GM19438 (cell line): ENCODE results near the gene KCNQ2.

Experiments used
- ATAC-seq: cut with Tn5 transposase; IDR thresholded peaks from one replicate; pipeline ENCODE4 v1.9.1; 2021; ENCODE audit warnings: low read depth; ENCODE audit not compliant: unreplicated experiment

The KCNQ2 gene

DNA sequence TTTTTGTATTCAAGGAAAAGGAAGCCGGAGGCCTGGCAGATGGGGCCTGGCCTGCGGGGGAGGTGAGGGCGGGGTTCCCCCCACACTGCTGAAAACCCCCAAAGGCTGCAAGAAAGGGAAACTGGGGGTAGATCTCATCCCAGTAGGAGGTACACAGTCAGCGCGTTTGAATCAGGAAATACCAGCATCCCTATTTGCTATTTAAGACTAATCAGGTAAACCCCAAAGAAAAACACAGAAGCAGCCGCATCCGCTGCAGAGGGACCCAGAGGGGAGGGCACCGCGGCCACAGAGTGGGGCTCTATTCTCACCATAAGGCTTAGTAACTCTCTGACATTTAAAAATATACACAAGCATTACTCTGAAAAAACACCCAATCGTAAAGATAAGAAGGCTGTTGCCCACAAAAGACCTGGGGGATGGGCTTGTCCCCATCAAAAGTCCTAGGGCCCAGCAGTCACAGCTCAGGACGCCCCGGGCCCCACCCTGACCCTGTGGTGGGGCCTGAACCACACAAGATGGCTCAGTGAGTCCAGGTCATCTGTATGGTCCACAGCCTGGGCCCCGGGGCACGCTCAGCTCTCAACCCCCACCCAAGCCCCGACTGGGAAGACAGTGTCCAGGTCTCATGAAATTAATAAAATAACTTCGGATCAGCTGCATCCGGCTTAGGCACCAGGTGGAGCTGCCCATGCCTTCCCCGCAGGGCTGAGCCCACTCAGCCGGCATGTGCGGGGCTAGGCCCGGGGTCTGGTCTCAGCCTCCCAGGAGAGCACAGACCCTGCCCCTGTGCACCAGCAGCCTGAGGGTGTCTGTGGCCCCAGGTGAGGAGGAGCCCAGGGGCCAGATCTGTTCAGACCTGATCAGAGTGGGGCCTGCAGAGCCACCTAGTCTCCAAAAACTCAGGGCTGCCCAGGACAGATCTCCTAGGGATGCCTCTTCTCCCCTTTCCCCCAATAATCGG lies 31.0 kb downstream of the KCNQ2 start:
- no peak for ATAC-seq

GRCh38 chr20:63440366-63440955 lies 32.0 kb downstream of the KCNQ2 start:
- ATAC-seq, result no peak

DNA sequence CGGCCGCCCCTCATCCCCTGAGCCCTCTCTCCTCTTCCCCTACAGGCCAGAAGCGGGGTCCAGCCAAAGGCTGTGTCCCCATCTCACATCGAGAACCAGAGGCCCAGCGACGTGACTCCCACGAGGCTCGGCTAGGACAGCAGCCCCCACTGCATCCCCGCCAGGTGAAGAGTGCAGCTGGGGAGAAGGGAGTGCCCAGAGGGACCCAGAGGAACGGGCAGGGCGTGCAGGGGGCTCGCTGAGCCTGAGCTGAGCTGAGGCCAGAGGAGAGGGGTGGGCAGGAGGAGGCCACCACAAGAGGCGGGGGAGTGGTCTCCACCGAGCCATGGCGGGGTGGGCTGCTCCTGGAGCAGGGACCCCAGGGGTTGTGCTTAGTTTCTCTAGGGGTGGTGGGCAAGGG lies 32.6 kb downstream of the KCNQ2 start:
- ATAC-seq, result no peak

DNA sequence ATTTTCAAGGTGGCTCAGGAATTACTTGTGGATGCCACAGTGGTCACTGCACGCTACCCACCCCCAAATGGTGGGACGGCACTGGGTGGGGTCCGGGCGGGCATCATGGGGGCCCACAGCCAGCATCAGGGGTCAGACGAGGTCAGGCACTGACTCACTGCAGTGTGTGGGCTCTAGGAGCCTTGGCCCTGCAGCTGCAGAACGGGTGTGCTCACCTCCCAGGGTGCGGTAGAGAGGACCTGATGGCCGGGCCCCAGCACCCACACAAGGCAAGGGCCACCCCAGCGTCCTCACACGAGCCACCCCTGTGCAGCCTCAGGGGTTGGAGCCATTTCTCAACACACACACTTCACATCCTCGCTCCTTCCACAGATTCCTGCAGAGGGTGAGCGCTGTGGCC lies 34.3 kb downstream of the KCNQ2 start:
- no peak for ATAC-seq

DNA sequence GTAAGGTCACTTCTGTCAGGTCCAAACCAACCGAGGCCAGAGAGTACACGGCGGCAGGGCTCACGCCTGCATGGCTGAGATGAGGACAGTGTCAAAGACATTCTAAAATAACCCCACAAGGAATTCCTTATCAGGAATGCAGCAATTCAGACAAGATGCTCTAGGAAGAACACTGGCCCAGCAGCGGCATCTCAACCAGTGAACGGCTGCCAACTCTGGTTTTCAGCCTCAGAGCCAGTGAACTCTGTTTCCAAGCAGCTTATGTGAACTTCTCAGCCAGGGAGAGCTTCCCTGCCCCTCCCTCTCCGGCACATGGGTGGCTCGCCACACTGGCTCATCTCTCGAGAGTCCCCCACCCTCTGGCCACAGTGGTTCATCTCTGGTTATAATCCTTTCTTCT lies 36.9 kb downstream of the KCNQ2 start:
- no peak for ATAC-seq

GRCh38 chr20:63434599-63435378 lies 37.7 kb downstream of the KCNQ2 start:
- ATAC-seq, result no peak

GRCh38 chr20:63433756-63434531 lies 38.5 kb downstream of the KCNQ2 start:
- ATAC-seq, result no peak

- no peak for ATAC-seq
Measured at GRCh38 chr20:63433351-63433750, 39.1 kb downstream of the KCNQ2 start.

- ATAC-seq, result no peak
Measured at GRCh38 chr20:63432577-63433325, 39.7 kb downstream of the KCNQ2 start.

DNA sequence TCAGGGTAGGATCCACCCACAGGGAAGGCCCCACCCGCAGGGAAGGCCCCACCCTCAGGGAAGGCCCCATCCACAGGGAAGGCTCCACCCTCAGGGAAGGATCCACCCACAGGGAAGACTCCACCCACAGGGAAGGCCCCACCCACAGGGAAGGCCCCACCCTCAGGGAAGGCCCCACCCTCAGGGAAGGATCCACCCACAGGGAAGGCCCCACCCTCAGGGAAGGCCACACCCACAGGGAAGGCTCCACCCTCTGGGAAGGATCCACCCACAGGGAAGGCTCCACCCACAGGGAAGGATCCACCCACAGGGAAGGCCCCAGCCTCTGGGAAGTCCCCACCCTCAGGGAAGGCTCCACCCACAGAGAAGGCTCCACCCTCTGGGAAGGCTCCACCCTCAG lies 40.5 kb downstream of the KCNQ2 start:
- ATAC-seq, result no peak

DNA sequence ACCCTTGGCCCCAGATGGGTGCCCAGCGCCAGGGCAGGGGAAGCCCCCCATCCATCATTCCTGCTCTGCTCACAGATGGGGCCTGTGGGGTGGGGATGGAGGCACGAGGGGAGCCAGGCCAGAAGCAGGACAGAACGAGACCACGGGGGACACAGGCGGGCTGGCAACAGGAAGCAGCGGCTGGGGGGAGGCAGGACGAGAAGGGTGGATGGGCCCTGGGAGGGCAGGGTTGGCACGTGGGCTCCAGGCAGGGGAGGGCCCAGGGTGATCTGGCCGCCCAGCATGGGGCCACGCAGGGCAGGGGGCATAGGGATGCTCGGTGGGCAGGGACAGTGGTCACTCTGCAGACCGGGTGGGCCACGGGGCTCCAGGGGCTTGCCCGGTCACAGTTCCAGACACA lies 41.6 kb downstream of the KCNQ2 start:
- no peak for ATAC-seq

GRCh38 chr20:63429992-63430391 lies 42.5 kb downstream of the KCNQ2 start:
- no peak for ATAC-seq

- no peak for ATAC-seq
Measured at GRCh38 chr20:63428906-63429575, 43.4 kb downstream of the KCNQ2 start.

- ATAC-seq, result no peak
Measured at GRCh38 chr20:63427724-63428330, 44.6 kb downstream of the KCNQ2 start.

DNA sequence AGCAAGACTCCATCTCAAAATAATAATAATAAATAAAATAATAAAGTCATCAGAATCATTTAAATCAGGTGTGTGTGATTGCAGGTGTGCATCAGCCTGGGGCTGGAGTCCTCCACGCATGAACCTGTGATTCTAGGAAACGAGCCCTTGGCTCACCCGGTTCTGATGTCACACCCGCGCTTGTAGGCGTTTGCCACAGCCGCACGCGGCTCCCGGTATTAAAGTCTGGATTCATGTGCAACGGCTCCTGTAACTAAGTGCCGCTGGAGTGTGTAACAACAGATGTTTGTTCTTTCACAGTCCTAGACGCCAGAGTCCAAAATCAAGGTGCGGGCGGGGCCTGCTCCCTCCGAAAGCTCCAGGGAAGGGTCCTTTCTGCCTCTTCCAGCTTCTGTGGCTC lies 45.2 kb downstream of the KCNQ2 start:
- ATAC-seq, result no peak

GRCh38 chr20:63425846-63426485 lies 46.5 kb downstream of the KCNQ2 start:
- no peak for ATAC-seq

DNA sequence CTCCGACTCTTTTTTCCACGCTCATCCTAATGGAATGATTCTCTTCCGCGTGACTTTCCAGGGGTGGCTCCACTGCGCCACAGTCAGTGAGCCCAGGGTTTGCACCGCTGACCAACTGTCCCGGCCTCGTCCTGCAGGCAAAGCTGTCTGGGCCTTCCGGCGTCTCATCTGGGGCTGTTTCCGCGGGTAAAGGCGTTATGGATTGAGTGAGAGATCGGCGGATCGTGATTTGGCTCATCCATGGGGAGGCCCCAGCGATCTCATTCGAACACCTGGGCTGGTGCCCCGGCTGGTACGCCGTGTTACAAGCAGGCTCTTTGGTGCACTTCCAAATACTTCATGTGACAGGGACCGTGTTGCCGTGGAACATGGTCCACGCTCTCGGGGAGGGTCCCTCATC lies 47.8 kb downstream of the KCNQ2 start:
- ATAC-seq, result no peak

DNA sequence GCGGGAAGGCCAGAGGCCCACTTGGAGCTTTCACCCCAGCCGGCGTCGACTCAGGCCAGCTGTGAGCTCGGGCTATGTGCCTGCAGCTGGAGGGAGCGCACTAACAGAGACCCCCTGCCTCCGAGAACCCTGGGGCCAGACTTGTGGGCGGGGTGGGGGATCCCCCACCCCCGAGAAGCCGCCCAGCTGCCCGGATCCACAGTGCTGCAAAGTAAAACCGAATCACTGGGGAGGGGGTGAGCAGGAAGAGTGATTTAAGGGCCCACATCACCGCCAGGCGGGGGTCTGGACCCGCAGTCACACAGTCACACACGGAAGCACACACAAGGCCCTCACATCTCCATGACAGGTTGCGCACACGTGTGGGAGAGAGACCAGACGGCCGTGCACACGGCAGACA lies 48.7 kb downstream of the KCNQ2 start:
- no peak for ATAC-seq
